Osteocyte (in vitro differentiated cells): Measurements from ENCODE around the gene CLCN4. TPM values are rescaled to one million over a fixed set of nuclear protein-coding genes. Genes with fewer than 3 reads are reported as not detected.

Source experiments
- DNase-seq: peaks from one replicate; pipeline ENCODE4 v3.0.0; 2021; ENCODE audit warnings: mixed read lengths; ENCODE audit not compliant: unreplicated experiment; ENCODE audit errors: extremely low spot score
- H3K27ac Mint-ChIP-seq: one replicate; pipeline ENCODE4 v1.8.0; 2021; ENCODE audit warnings: mild to moderate bottlenecking, mixed read lengths; ENCODE audit not compliant: unreplicated experiment
- H3K27me3 Mint-ChIP-seq: one replicate; pipeline ENCODE4 v1.8.0; 2021; ENCODE audit warnings: mixed read lengths; ENCODE audit not compliant: unreplicated experiment
- H3K36me3 Mint-ChIP-seq: one replicate; pipeline ENCODE4 v1.8.0; 2021; ENCODE audit warnings: mixed read lengths; ENCODE audit not compliant: unreplicated experiment
- H3K4me1 Mint-ChIP-seq: one replicate; pipeline ENCODE4 v1.8.0; 2021; ENCODE audit warnings: mixed read lengths; ENCODE audit not compliant: unreplicated experiment
- H3K4me3 Mint-ChIP-seq: one replicate; pipeline ENCODE4 v1.8.0; 2021; ENCODE audit warnings: mild to moderate bottlenecking, moderate library complexity, mixed read lengths; ENCODE audit not compliant: unreplicated experiment
- H3K9me3 Mint-ChIP-seq: one replicate; pipeline ENCODE4 v1.8.0; 2021; ENCODE audit warnings: mixed read lengths; ENCODE audit not compliant: unreplicated experiment
- total RNA-seq: library from RNA; stranded (reverse); gene quantifications from 2 replicates; pipeline ENCODE4 v1.2.1, GENCODE V29; 2021
- TF ChIP-seq, protein P1 (sequence below): fragments of 200-600 bp; sonication (generic); IDR thresholded peaks from 2 replicates; pipeline ENCODE4 v1.5.0; 2021; ENCODE audit warnings: antibody characterized with exemption, mild to moderate bottlenecking, moderate library complexity

CLCN4 gene
- total RNA-seq, 1 donor from 2014 or later: 2.3 TPM

DNA sequence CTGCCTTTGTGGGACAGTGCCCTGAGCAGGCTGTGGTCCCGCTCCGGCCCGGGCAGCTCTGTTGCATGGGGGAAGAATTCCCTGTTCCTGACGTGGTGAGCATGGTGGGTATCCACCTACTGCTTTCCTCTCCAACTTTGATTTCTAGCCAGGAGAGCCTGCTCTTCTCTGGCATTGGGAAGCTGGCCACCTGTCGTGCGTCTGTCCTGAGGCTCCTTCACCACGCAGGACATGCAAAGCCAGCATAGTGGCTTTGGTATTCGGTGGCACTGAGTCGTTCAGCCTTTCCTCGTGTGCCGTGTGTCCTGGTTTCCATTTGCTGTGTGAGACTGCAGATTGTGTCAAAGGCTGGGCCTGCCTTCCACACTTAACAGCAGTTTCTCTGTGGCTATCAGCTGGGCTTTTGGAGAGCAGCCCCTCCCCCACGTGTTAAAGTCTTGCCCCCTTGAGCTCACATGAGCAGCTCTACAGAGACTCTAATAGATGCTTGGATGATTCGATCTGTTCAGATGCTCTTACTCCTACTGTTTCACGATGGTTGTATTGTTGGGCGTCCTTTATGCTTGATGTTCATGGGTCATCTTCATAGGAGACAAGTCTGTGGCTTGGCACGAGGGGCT is 46.3 kb upstream of the CLCN4 start:
- Mint-ChIP-seq H3K27ac (no peak overlapping the region), H3K27me3 (no peaks in the 10 kb centered on the region), H3K9me3 (no peaks in the 10 kb centered on the region), H3K36me3 (peaks cover 6% of the 10 kb centered on the region), H3K4me1 (peaks cover 18% of the 10 kb centered on the region), H3K4me3 (no peak overlapping the region)
- DNase-seq: no peak
- TF ChIP-seq, protein P1, sequence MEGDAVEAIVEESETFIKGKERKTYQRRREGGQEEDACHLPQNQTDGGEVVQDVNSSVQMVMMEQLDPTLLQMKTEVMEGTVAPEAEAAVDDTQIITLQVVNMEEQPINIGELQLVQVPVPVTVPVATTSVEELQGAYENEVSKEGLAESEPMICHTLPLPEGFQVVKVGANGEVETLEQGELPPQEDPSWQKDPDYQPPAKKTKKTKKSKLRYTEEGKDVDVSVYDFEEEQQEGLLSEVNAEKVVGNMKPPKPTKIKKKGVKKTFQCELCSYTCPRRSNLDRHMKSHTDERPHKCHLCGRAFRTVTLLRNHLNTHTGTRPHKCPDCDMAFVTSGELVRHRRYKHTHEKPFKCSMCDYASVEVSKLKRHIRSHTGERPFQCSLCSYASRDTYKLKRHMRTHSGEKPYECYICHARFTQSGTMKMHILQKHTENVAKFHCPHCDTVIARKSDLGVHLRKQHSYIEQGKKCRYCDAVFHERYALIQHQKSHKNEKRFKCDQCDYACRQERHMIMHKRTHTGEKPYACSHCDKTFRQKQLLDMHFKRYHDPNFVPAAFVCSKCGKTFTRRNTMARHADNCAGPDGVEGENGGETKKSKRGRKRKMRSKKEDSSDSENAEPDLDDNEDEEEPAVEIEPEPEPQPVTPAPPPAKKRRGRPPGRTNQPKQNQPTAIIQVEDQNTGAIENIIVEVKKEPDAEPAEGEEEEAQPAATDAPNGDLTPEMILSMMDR: no peak

DNA sequence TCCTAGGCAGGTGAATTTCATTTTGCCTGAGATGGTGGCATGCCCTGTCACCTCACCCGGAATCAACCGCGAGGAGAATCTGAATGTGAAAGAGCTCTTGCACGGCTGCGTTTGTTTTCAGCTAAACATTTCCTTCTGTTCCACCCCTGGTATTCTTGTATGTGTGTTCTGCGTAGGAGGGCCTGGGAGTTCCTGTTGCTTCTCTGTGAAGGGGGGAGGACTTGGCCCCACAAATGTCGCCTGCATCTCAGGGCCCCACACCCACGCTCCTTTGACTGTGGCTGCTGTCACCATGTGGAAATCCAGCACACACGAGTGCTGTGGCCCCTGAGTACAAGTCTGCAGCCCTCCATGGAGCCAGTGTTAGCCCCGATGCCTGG is 45.8 kb upstream of the CLCN4 start:
- TF ChIP-seq, protein P1: no peak
- Mint-ChIP-seq H3K27ac (no peak overlapping the region), H3K27me3 (no peaks in the 10 kb centered on the region), H3K9me3 (no peaks in the 10 kb centered on the region), H3K36me3 (peaks cover 6% of the 10 kb centered on the region), H3K4me3 (no peak overlapping the region), H3K4me1 (peaks cover 18% of the 10 kb centered on the region)
- DNase-seq: no peak

DNA sequence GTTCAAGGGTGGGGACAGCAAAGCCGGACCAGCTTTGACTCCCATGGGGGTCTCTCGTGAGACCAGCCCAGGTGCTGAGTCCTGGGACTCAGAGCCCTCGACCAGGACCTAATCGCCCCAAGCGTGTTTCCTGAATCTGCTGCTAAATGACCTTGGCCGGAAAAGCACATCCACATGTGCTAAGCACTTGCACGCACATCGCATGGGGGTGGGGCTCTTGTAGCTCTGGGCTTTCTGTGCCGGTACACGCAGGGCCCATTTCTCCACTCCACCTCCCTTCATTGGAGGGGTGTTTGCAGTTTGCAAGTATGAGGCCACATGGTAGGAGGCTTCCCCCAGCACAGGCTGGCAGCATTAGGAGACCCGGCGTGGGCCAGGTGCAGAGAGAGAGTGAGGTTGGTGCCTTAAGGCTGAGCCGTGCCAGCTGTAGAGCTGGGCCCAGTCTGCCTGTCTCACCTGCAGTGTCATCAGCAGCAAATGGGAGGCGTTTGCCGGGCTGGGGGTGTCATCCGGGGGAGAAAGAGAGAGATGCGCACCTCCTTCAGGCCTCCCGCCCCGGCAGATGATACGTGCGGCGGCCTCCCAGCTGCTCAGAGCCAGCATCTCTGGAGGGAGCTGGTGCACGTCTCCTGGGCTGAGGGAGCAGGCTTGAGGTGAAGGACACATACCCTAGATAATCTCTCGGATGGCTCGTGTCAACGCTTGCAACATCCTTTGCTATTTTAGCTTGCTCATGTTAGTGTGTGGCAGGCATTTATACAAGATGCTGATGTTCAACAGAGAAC is 45.2 kb upstream of the CLCN4 start:
- DNase-seq: no peak
- H3K27me3 Mint-ChIP-seq: no peaks in the 10 kb centered on the region
- TF ChIP-seq, protein P1: no peak
- peaks cover 11% of the 10 kb centered on the region for H3K36me3 Mint-ChIP-seq
- peaks cover 15% of the 10 kb centered on the region for H3K4me1 Mint-ChIP-seq
- no peak overlapping the region for H3K27ac Mint-ChIP-seq
- H3K4me3 Mint-ChIP-seq: no peak overlapping the region
- H3K9me3 Mint-ChIP-seq: no peaks in the 10 kb centered on the region

DNA sequence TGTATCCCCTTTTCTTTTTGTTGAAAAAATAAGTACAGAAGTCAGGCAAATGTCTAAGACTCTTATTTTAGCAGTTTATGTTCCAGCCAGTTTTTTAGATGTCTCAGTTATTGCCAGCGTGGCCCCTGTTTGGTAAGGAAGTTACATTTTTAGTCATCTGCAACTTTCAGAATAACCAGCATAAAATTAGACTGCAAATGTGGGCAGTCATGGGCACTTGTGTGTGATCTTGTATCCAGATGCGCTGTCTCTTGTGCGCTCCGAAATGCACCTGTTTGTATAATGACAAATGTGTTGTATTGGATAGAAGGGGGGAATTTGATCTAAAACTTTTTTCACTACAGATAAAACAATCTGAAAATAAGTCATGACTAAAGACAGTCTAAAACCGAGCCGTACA is 44.3 kb upstream of the CLCN4 start:
- Mint-ChIP-seq H3K27me3 (no peaks in the 10 kb centered on the region), H3K36me3 (peaks cover 12% of the 10 kb centered on the region), H3K4me3 (no peak overlapping the region), H3K4me1 (peaks cover 6% of the 10 kb centered on the region), H3K9me3 (no peaks in the 10 kb centered on the region), H3K27ac (no peak overlapping the region)
- DNase-seq: no peak
- TF ChIP-seq, protein P1: no peak

DNA sequence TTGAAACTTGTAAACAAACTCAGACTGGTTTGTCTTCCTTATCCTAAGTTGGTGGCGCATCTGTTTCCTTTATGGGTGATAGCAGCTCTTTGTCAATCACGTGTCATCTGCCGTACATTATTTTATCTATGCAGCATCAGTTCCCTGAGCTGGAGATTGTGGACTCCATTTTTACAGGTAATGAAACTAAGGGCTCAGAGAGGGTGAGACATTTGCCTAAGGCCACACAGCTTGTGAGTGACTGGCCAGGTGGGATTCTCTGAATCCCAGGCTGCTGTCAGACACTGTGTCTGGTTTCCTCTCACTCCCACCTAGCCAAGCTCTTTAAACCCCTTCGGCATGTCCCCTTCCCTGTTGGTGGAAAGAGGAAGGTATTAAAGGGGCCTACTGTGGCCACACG is 41.7 kb upstream of the CLCN4 start:
- no peaks in the 10 kb centered on the region for H3K9me3 Mint-ChIP-seq
- peaks cover 16% of the 10 kb centered on the region for H3K36me3 Mint-ChIP-seq
- TF ChIP-seq, protein P1: no peak
- H3K4me3 Mint-ChIP-seq: no peak overlapping the region
- no peaks in the 10 kb centered on the region for H3K27me3 Mint-ChIP-seq
- H3K4me1 Mint-ChIP-seq: peaks cover 5% of the 10 kb centered on the region
- no peak for DNase-seq
- H3K27ac Mint-ChIP-seq: no peak overlapping the region
